HCT116 (cell line): ENCODE data around the gene TFF3. TPM values are rescaled to one million over a fixed set of nuclear protein-coding genes. Genes with fewer than 3 reads are reported as not detected.
A peak's percentile ranks its signal among the peaks of the same experiment; 100 is the strongest.

Source experiments
- ATAC-seq: fragments of 200-7000 bp; cut with Tn5 transposase; 2 replicates; pipeline ENCODE4 v1.9.1; 2020; ENCODE audit warnings: mild to moderate bottlenecking, moderate library complexity
- BruUV-seq: library from RNA; stranded (reverse); fragments of 400-500 nt; replicated peaks from 2 replicates; lab custom pipeline; 2021; lab: Mats Ljungman, UMichigan
- CTCF ChIA-PET: fragments of 300-600 bp; sonication (Branson Sonifier 250); formaldehyde crosslinking; loops from one replicate; lab custom pipeline; 2021; ENCODE audit warnings: antibody characterized with exemption; lab: Charles Lee
- POLR2A ChIA-PET: fragments of 300-600, 350-600 bp; sonication (Branson Sonifier 250); formaldehyde crosslinking; loops from one replicate; lab custom pipeline; 2021; ENCODE audit warnings: antibody characterized with exemption; lab: Charles Lee
- RAD21 ChIA-PET, 2 experiments: fragments of 300-600 bp; sonication (Branson Sonifier 250); formaldehyde crosslinking; loops; one replicate each; lab custom pipeline; 2023; ENCODE audit warnings: low total read pairs in 2 of 2; ENCODE audit not compliant: uncharacterized antibody in 2 of 2, unreplicated experiment in 2 of 2, low non-redundant PET in 1 of 2; lab: Charles Lee
- DNase-seq: peaks from one replicate; pipeline ENCODE4 v3.0.0-alpha.2; 2010; ENCODE audit warnings: low read depth, low spot score
- H2AFZ ChIP-seq: fragments of 200-600 bp; shearing (Covaris generic), sonication (generic); 2 replicates; pipeline ENCODE4 v1.6.1; 2017; ENCODE audit warnings: low read depth, mixed run types, mixed read lengths, antibody characterized with exemption, low read length; ENCODE audit not compliant: poor library complexity, severe bottlenecking
- H3K27ac ChIP-seq: 2 replicates; pipeline ENCODE4 v1.5.1; 2012; ENCODE audit warnings: low read depth, low read length
- H3K27me3 ChIP-seq: fragments of 200-600 bp; sonication (generic); 2 replicates; pipeline ENCODE4 v1.6.1; 2016; ENCODE audit warnings: mixed run types, low read length, mixed read lengths; ENCODE audit not compliant: insufficient read depth
- H3K36me3 ChIP-seq, 2 experiments: fragments of 200-500 bp in 1 of 2; fragments of 200-600 bp in 1 of 2; sonication (Bioruptor generic) in 1 of 2; sonication (generic) in 1 of 2; 2 replicates each; pipeline versions ENCODE4 v1.5.1 to v1.6.1; 2014 to 2016; ENCODE audit warnings: low read length in 2 of 2, inconsistent platforms in 1 of 2, mixed read lengths in 1 of 2, mixed run types in 1 of 2; ENCODE audit not compliant: insufficient read depth in 2 of 2, control insufficient read depth in 1 of 2
- H3K4me1 ChIP-seq, 2 experiments: fragments of 200-600 bp in 1 of 2; sonication (generic) in 1 of 2; 2 replicates each; pipeline versions ENCODE4 v1.5.1 to v1.6.1; 2012 to 2017; ENCODE audit warnings: low read length in 2 of 2, inconsistent platforms in 1 of 2, mild to moderate bottlenecking in 1 of 2, mixed read lengths in 1 of 2, mixed run types in 1 of 2, moderate library complexity in 1 of 2; ENCODE audit not compliant: insufficient read depth in 2 of 2, control insufficient read depth in 1 of 2
- H3K4me2 ChIP-seq: fragments of 200-600 bp; sonication (generic); 2 replicates; pipeline ENCODE4 v1.6.1; 2017; ENCODE audit warnings: mixed run types, low read length, mixed read lengths
- H3K4me3 ChIP-seq, 2 experiments: fragments of 200-600 bp in 1 of 2; sonication (generic) in 1 of 2; replicated peaks in 1 of 2; 2 replicates each; pipeline ENCODE4 v1.5.1; 2011 to 2016; ENCODE audit warnings: low read length in 2 of 2, control low read depth in 1 of 2, low read depth in 1 of 2, mild to moderate bottlenecking in 1 of 2, mixed read lengths in 1 of 2, mixed run types in 1 of 2
- H3K79me2 ChIP-seq: fragments of 200-600 bp; sonication (generic); 2 replicates; pipeline ENCODE4 v1.6.1; 2017; ENCODE audit warnings: mild to moderate bottlenecking, mixed run types, low read length, moderate library complexity, mixed read lengths; ENCODE audit not compliant: insufficient read depth
- H3K9ac ChIP-seq: fragments of 200-600 bp; sonication (generic); 2 replicates; pipeline ENCODE4 v1.6.1; 2016; ENCODE audit warnings: low read length, mixed read lengths
- H3K9me2 ChIP-seq: fragments of 200-600 bp; sonication (generic), shearing (Covaris generic); 2 replicates; pipeline ENCODE4 v1.6.1; 2017; ENCODE audit warnings: mixed run types, mild to moderate bottlenecking, moderate library complexity; ENCODE audit not compliant: insufficient read depth
- H3K9me3 ChIP-seq, 2 experiments: fragments of 200-500 bp in 1 of 2; fragments of 200-600 bp in 1 of 2; sonication (Bioruptor generic) in 1 of 2; sonication (generic) in 1 of 2; 2 replicates each; pipeline ENCODE4 v1.6.1; 2014 to 2017; ENCODE audit warnings: low read length in 2 of 2, mixed read lengths in 2 of 2, inconsistent platforms in 1 of 2, low read depth in 1 of 2, mild to moderate bottlenecking in 1 of 2, mixed run types in 1 of 2, moderate library complexity in 1 of 2; ENCODE audit not compliant: control insufficient read depth in 1 of 2, insufficient read depth in 1 of 2
- H4K20me1 ChIP-seq: fragments of 200-600 bp; sonication (generic), shearing (Covaris generic); 2 replicates; pipeline ENCODE4 v1.6.1; 2017; ENCODE audit warnings: mixed run types, mild to moderate bottlenecking, moderate library complexity; ENCODE audit not compliant: insufficient read depth
- CEBPB ChIP-seq: IDR thresholded peaks from 2 replicates; pipeline ENCODE4 v1.6.1; 2012; ENCODE audit warnings: low read depth
- EZH2phosphoT487 ChIP-seq: fragments of 200-600 bp; IDR thresholded peaks from 2 replicates; pipeline ENCODE4 v1.6.1; 2018; ENCODE audit warnings: antibody characterized with exemption, borderline replicate concordance
- FOSL1 ChIP-seq: IDR thresholded peaks from 2 replicates; pipeline ENCODE4 v1.6.1; 2012; ENCODE audit warnings: low read depth
- TCF7L2 ChIP-seq: IDR thresholded peaks from 2 replicates; pipeline ENCODE4 v1.7.0; 2011; ENCODE audit warnings: borderline replicate concordance, inconsistent platforms; ENCODE audit not compliant: insufficient read depth, insufficient read length; ENCODE audit errors: extremely low read depth
- ZNF274 ChIP-seq: fragments of 200-500 bp; sonication (Bioruptor generic); IDR thresholded peaks from 2 replicates; pipeline ENCODE4 v1.6.1; 2014; ENCODE audit warnings: mild to moderate bottlenecking, low read depth, low read length, inconsistent platforms
- intact Hi-C: fragments of 100-400 bp; cut with micrococcal nuclease; formaldehyde crosslinking; loops from 2 replicates; pipeline ENCODE4 v1.10.0; 2022
- total RNA-seq: library from RNA; stranded (reverse); gene quantifications from one replicate; pipeline ENCODE4 v1.2.1, GENCODE V29; 2021; ENCODE audit not compliant: unreplicated experiment

Gene TFF3
- total RNA-seq, 1 experiment from 2014 or later: 0.22 TPM

- H3K4me1 ChIP-seq: peaks cover 0 to 7% of the 10 kb centered on the region in 2 experiments; a peak in 1 of 4 replicates
- no peaks in the 10 kb centered on the region for H4K20me1 ChIP-seq
- H3K9ac ChIP-seq: no peak overlapping the region
- H3K27me3 ChIP-seq: 0 out of 2 replicates have a peak, but pooled peaks cover 9% of the 10 kb centered on the region
- H3K36me3 ChIP-seq: no peaks in the 10 kb centered on the region
- intact Hi-C loops: no loop called here
- no peak overlapping the region for H3K4me3 ChIP-seq
- CTCF ChIA-PET: no interaction called here
- no peak for DNase-seq
- TF ChIP-seq CEBPB (no peak), TCF7L2 (no peak), ZNF274 (no peak), EZH2phosphoT487 (no peak)
- TF ChIP-seq, all 23 proteins: peak for 0
- ChIA-PET RAD21 (no interaction called here), POLR2A (no interaction called here)
- Histone ChIP-seq H3K4me2 (no peak overlapping the region), H3K79me2 (no peaks in the 10 kb centered on the region), H2AFZ (no peak overlapping the region), H3K9me2 (no peaks in the 10 kb centered on the region), H3K27ac (no peak overlapping the region), H3K9me3 (no peaks in the 10 kb centered on the region)
- ATAC-seq: no peak
- no TSS peak for BruUV-seq
These were observed 16.6 kb downstream of the TFF3 start for GRCh38 chr21:42298657-42299056.

- H3K36me3 ChIP-seq: no peaks in the 10 kb centered on the region
- TF ChIP-seq CEBPB: no peak
- 0 out of 2 replicates have a peak, but pooled peaks have one; percentile 13 for TF ChIP-seq FOSL1
- POLR2A ChIA-PET: no interaction called here
- DNase-seq: no peak
- no peaks in the 10 kb centered on the region for H3K79me2 ChIP-seq
- H3K27me3 ChIP-seq: 0 out of 2 replicates have a peak, but pooled peaks cover 9% of the 10 kb centered on the region
- no peak overlapping the region for H3K27ac ChIP-seq
- peaks cover 0 to 7% of the 10 kb centered on the region in 2 experiments; a peak in 1 of 4 replicates for H3K4me1 ChIP-seq
- H3K9me2 ChIP-seq: no peaks in the 10 kb centered on the region
- intact Hi-C loops: no loop called here
- H3K9me3 ChIP-seq: no peaks in the 10 kb centered on the region; a peak in 1 of 4 replicates
- H4K20me1 ChIP-seq: no peaks in the 10 kb centered on the region
- H3K9ac ChIP-seq: no peak overlapping the region
- no TSS peak for BruUV-seq
- CTCF ChIA-PET: interaction anchor here (0.8 kb wide), 1 partner anchor 39 kb away, joined by 3 read pairs; no protein-coding TSS in a partner anchor
- H2AFZ ChIP-seq: no peak overlapping the region
- no peak overlapping the region for H3K4me2 ChIP-seq
- RAD21 ChIA-PET: no interaction called here
- ATAC-seq: peak; percentile 57; the same call in 1 of the 2 replicates
- H3K4me3 ChIP-seq: no peak overlapping the region
These were observed 17.0 kb downstream of the TFF3 start for GRCh38 chr21:42298237-42298636.
